Fibroblast of skin of right quadriceps (primary cell): ENCODE measurements around the gene EWSR1.

Experiments
- DNase-seq: peaks from one replicate; pipeline ENCODE4 v3.0.0-alpha.2; 2013

The EWSR1 gene

DNA sequence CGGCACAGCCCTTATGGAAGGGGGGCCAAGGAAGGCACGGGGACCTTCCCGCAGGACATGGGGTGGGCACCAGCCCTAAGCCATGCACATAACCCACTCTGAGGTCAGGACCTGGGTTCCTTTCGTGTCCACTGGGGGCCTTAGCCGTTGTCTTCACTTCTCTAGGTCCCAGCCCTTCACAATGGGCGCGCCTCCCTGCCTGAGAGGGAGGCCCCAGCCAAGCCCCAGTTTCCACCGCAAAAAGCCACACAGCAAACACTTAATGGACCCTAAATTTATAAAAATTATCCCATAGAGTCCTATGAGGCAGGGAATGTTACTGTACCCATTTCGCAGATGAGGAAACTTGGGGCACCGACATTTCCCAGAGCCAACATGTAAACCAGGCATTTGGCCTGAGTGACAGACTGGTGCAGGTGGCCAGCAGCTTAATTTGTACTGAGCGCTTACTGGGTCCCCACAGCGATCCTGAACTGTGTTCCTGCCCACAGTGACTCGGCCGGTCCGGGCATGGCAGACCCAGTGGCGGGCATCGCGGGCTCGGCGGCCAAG is 39.6 kb downstream of the EWSR1 start:
- DNase-seq = no peak

DNA sequence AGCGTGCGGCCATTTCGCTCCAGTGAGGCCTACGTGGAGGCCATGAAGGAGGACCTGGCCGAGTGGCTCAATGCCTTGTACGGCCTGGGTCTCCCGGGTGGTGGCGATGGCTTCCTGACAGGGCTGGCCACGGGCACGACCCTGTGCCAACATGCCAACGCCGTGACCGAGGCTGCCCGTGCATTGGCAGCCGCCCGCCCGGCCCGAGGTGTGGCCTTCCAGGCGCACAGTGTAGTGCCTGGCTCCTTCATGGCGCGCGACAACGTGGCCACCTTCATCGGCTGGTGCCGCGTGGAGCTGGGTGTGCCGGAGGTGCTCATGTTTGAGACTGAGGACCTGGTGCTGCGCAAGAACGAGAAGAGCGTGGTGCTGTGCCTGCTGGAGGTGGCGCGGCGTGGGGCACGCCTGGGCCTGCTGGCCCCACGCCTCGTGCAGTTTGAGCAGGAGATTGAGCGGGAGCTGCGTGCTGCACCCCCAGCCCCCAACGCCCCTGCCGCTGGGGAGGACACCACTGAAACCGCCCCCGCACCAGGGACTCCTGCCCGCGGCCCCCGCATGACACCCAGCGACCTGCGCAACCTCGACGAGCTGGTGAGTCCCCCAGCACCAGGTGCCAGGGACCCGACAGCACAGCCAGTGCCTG is 40.2 kb downstream of the EWSR1 start:
- DNase-seq = no peak

DNA sequence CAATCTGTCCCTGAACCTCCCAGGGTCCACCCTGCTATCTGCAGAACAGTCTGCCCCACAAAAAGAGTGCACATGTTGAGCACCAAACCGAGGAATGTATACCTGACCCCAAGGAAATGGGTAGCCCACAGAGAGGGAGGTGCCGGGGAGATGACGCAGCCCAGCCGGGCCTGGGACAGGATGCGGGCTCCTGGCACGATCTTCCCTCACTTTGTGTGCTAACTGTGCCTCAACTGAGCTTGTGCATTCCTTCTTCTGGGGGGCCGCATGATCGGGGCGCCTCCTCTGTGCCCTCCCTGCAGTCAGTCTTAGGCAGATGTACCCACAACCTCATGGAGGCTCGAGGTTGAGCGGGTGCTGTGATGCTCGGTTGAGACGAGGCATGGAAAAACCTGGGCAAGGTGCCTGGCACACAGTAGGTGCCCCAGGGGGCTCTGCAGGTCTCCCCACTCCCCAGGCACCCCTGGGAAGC is 40.8 kb downstream of the EWSR1 start:
- peak; percentile 58 for DNase-seq

DNA sequence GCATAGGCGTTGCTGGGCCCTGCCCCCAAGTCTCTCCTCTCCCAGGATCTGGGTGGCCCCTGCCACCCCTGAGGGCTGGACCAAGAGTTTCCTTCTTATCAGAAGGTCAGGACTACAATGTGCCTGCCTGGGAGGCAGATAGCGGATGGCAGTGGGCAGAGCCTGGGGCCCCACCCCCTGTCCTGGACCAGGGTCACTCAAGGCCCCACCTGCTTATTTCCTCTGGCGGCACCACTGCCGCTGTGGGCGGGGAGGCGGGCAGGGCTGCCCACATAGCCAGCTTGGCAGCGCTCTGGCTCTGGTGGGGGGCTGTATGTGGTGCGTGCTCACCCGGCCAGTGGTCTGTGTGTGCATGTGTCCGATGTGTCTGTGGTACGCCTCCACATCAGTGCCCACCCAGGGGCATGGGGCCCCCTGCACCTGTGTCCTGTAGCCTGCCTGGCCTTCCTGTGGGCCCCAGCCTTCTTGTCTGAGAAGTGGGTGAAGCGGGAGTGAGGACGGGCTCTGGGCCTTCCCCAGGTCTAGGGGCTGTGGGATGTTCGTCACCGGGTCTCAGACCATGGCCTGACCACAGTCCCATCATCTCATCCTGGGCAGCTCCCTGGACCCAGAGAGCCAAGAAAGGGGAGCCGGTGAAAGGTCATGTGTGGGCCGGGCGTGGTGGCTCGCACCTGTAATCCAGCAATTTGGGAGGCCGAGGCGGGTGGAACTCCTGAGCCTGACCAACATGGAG is 41.4 kb downstream of the EWSR1 start:
- DNase-seq = no peak

DNA sequence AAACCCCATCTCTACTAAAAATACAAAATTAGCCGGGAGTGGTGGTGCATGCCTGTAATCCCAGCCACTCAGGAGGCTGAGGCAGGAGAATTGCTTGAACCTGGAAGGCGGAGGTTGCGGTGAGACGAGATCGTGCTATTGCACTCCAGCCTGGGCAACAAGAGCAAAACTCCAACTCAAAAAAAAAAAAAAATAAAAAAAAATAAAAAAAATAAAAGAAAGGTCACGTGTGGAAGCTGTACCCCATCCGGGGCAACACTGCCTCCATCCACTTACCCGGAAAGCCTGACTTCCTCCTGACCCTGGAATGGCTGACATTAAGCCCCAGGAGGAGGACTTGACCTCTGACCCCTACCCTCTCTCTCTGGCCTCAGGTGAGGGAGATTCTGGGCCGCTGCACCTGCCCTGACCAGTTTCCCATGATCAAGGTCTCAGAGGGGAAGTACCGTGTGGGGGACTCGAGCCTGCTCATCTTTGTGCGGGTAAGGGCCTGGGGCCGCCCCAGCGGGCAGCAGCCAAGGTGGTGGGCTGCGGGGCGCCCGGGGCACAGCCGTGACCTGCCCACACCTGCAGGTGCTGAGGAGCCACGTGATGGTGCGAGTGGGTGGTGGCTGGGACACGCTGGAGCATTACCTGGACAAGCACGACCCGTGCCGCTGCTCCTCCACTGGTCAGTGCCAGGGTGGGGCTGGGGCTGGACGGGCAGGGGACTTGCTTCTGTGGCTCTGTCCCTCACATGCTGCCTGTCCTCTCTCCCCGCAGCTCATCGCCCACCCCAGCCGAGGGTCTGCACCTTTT is 42.2 kb downstream of the EWSR1 start:
- no peak for DNase-seq

DNA sequence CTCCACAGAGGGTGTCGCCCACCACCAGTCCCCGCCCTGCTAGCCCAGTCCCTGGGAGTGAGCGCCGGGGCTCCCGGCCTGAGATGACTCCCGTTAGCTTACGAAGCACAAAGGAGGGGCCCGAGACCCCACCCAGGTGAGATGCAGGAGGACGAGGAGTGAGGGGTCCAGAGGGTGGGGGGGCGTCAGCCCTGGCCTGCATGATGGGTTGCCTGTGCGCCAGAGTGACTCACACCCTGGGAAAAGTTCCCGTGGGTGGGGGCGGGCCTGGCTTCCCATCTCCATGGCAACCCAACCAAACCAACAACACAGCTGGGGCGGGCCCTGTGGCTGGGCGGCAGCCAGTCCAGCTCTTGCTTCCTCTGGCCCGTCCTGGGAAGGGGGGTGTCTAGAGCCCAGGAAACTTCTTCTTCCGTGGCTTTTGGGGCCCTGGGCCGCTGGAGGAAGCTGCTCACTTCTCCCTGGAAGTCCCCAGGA is 42.8 kb downstream of the EWSR1 start:
- peak; percentile 96 for DNase-seq

DNA sequence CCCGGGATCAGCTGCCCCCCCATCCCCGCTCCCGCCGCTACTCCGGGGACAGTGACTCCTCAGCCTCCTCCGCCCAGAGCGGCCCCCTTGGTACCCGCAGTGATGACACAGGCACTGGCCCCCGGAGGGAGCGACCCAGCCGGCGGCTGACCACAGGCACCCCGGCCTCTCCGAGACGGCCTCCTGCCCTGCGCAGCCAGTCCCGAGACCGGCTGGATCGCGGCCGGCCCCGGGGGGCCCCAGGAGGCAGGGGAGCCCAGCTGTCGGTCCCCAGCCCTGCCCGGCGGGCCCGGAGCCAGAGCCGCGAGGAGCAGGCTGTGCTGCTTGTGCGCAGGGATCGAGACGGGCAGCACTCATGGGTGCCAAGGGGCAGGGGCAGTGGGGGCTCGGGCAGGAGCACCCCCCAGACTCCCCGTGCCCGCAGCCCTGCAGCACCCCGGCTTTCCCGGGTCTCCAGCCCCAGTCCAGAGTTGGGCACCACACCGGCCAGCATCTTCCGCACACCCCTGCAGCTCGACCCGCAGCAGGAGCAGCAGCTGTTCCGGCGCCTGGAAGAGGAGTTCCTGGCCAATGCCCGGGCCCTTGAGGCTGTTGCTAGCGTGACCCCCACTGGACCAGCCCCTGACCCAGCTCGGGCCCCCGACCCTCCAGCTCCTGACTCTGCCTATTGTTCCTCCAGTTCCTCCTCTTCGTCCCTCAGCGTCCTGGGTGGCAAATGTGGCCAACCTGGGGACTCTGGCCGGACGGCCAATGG is 43.6 kb downstream of the EWSR1 start:
- no peak for DNase-seq

DNA sequence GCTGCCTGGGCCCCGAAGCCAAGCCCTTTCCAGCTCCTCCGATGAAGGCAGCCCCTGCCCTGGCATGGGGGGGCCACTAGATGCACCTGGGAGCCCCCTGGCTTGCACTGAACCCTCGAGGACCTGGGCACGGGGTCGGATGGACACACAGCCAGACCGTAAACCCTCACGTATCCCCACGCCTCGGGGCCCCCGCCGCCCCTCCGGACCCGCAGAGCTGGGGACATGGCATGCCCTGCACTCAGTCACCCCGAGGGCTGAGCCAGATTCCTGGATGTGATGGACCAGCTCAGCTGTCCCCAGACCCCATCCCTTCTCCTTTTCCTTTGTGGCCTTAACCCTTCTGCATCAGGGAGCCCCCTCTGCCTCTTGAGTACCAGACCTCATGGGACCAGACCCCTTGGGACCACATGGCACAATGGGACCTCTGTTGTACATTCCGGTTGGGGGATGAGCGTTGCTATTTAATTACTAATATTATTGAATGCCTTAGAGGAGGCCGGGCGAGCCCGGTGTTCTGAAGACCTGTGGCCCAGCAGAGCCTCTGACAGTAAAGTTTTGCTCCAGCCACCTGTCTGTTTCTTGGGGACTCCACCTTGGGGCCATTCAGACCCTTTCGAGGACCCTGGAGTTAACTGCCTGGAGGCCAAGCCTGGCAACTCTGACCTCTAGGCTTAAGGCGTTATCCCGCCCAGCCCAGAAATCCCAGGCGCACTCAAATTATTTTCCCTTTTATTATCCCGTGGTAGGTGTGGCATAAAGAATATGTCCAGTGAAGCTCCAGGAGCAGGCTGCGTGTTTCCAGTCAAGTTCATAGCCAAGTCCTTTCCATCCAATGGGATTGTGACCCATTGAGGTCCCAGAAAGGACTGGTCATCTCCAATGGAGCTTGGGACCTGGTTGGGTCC is 44.4 kb downstream of the EWSR1 start:
- DNase-seq = no peak

DNA sequence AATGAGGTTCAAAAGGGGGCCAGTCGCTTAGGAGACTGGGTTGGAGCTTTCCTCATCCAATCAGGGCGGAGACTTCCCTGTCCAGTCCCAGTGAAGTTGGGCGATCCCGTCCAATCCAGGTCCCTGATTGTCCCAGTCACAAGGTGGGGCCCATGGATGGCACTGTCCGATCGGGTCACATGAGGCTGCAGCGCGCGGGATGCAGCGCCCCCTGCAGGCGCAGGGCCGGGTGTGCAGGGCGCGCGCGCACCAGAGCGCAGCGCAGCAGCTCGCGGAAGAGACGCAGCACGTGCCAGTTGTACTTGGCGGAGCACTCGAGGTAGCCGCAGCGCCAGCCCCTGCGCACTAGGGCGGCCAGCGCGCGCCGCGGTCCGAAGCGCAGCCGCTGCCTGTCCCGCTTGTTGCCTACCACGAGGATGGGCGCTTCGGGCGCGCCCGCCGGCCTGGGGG is 45.1 kb downstream of the EWSR1 start:
- no peak for DNase-seq

DNA sequence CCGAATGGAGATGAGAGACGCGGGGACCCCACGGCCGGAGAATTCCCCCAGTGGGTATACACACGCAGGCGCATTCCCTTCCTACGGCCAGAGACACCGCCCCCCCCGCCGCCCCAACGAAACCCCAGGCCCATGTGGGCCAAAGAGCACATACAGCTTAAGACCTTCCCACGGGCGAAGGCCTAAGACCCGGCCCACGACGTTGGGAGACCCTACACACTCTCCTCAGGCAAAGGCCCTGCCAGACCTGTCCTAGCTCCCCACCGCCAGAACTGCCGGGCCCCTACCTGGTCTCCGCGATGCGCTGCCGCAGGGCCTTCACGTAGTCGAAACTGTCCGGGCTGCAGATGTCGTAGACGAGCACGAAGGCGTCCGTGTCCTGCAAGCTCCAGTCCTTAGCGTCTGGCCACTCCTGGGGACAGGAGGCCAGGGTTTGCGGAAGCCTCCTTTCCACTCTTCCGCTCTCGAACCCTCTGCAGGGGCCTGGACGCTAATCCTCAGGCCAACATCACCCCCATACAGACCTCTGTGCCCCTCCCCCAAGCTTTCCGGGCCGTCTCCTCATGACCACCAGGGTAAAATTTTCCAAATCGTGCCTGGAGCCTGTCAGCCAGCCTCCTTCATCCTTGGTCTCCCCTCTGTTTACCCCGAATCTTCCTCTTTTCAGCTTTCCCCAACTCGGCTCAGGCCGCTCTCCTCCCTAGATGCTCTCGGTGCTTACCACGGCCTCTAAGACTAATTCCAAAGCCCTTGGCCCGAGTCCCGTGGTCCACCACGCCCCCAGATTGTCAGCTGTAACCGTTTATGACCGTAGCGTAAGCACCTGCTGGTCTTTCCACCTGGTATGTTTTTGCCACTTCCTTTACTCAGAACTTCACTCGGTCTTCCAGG is 45.8 kb downstream of the EWSR1 start:
- no peak for DNase-seq

DNA sequence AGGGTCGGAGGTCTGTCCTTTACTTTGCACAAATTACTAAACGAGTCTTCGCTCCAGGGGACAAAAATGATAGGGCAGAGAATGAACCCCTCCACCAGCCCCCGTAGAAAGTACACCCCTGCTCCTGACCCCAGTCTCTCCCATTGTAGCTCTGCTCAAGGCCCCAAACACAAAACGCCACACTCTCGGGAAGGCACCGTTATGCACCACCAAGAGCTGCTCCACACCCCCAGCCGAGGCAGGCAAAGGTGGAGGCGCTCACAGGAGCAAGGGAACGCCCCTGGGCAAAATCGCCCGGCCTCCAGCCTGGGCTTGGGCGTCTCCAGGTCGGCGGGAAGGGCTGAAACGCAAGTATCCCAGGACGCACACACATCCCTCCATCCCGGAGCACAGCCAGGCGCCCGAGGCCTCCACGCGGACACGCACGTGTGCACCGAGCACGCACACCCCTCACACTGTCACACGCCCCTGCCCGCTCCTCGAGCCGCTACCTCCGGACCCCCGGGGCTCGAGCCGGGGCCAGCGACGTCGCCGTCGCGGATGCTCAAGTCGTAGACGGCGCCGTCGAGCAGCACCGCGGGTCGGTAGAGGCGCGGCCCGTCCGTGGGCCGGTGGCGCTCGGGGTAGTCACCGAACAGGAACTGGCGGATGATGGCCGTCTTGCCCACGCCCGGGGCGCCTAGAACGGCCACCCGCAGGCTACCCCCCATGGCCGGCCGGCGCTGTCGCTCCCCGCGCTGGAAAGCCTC is 46.6 kb downstream of the EWSR1 start:
- DNase-seq = no peak

DNA sequence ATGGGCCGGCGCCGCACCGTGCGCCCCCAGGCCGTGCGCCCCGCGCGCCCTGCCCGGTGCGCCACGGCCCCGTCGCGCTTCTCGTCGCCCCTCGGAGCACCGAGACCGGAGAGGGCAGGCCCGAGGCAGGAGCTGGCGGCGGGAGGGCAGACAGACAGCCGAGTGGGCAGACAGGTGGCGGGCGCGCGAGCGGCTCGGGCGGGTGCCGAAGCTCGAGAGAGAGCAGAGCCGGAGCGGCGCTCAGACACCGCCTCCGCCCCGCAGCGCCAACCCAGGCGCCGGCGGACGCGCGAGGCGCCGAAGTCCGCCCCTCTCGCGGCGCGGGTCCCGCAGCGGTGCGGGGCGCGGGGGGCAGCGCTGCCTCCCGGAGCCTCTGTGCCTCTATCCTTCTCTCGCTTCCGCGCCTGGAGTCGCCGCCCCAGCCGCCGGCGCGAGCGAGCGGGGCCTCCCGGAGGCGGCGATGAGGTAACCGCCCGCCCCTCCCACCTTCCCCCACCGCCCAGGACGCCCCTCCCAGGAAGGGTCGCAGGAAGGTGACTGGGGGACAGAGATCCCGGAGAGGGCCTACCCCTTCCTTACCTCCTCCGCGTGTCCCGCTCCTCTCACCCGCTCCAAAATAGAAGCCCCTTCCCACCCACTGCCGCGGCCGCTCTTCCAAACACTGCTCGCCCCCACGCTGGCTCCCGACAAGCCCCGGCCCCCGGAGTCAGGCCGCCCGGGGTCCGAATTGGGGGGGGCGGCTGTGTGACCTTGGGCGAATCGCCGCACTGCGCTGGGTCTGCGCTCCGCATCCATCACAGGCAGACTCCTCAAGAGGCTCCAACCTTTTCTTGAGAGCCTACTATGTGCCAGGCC is 47.4 kb downstream of the EWSR1 start, which contains the start of gene RASL10A:
Gene RASL10A (minus strand): TSS at position 412 of the 855 bp plus-strand sequence. CDS start 451 bp downstream, outside the sequence.
- DNase-seq = no peak

DNA sequence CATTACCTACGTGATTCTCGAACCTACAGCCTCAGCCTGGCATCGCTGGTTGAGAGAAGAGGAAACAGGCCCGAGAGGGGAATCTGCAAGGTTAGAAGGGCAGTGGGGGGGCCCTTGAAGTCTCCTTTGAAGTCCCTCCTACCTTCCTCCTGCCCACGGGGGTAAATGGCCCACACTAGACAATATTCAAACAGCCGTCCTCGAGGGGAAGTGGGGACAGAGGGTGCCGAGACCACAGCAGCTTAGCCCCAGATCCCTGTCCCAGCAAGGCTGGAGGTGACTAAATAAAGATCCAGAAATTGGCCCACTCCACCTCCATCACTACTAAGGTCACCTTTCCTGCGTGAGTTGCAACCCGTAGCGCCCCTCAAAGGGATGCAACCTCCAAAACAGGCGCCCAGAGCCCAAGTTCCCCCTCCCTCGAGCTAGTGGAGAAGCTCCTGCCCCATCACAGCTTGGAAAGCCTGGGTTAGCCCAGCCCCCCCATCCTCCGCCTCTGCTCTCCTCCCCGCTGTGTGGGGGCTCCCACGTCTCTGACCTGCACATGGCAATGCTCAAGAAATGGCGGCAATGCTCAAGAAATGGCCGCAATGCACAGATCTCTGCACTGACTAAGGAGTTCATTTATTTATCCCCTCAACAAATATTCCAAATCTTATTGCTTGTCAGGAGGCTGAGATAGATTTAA is 48.2 kb downstream of the EWSR1 start:
- no peak for DNase-seq

DNA sequence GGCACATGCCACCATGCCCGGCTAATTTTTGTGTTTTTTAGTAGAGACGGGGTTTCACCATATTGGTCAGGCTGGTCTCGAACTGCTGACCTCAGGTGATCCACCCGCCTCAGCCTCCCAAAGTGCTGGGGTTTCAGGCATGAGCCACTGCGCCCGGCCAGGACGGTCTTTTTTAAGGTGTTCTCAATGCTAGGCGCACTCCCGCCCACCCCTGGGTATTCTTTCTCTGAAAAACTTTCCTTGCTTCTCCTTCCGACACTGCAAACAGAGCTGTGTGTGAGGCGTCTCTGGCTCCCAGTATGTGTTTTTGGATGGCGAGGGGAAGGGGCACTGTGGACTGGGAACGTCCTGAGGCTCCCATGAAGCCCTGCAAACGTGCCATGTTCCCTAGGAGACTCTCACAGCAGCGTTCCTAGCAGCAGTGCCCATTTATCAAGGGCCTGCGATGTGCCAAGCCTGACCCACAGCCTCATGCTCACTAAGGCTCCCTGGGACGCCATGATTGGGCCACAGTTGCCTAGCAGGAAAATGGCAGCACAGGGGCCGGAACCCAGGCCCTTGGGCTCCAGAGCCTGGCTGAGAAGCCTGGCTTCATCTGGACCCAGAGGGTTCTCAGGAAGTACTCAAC is 49.9 kb downstream of the EWSR1 start:
- no peak for DNase-seq

DNA sequence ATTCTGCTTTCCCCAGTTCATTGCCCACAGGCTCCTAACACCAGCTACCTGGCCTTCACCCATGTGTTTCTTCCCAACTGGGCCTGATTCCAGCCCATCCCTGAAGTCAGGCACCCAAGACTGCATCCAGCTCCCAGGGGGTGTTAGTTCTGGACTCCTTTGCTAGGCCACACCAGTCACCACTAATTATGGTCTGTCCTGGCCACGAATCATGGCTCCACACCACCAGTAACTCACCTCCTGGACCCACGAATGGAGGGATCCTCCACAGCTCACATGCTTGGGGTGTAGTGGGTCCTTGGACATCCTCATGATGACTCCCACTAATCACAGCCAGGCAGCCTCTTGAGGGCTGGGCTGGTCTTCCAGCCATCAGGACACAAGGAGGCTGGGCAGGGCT is 51.0 kb downstream of the EWSR1 start:
- no peak for DNase-seq

DNA sequence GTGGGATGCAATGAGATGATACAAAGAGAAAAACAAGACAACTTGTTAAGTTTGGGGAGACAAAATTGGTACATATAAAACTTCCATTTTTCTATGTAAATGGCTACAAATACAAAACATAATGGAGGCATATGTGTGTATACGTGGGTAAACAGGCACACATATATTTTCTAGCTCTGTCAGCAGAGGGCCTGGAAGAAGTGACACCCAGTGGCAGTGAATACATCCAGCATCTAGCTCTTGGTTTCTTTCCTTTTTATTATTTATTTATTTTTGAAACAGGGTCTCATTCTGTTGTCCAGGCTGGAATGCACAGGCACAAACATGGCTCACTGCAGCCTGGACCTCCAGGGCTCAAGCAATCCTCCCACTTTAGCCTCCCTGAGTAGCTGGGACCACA is 52.5 kb downstream of the EWSR1 start:
- no peak for DNase-seq

DNA sequence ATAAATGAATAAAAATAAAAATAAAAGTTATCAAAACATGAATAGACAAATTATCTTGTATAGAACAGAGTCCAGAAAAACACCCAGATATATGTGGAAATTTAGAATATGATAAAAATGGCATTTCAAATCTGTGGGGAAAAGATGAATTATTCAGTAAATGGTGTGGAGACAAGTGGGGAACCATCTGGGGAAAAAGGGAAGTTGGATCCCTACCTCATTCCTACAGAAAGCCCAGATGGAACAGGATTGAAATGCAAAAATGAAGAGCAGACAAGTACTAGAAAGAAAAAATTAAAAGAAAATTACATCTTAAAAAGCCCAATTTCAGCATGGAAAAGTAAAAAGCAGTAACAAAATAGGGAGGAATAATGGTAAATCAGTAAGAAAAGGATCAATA is 55.6 kb downstream of the EWSR1 start:
- no peak for DNase-seq
